Inferior parietal cortex (tissue), 1 donor: ENCODE results near the gene PTGR3.

Experiments used
- DNase-seq: peaks from one replicate; pipeline ENCODE4 v3.0.0-alpha.2; 2016; ENCODE audit errors: extremely low spot score

PTGR3 gene

DNA sequence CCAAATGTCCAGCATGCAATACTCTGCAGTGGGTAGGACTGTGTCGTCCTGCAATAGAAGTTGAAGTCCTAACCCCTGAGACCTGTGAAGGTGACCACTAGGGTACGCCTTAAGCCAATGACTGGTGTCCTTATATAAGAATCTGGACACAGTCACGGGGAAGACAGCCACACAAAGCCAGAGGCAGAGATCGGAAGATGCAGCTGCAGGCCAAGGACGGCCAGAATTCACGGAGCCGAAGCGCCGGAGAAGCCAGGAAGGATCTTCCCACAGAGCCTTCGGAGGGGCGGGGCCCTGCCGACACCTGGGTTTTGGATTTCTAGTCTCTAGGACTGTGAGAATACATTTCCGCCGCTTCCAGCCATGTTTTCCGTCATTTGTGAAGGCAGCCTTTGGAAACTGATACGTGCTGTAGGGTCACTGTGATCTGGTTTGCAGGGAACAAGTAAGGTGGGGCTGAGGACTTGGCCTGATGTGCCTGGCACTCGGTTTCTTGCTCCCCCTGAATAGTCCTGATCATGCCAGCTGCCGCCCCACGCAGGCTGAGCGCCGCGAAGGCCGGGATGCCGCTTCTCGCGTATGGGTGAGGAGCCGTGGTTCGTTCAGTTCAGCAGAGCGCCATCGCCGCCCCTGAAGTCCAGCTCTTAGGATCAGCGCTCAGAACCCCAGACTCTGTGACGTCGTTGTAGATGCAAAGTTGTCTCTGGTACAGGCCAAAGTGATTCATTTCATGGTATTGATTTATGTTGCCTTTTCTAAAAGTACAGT lies 38.7 kb downstream of the PTGR3 start:
- no peak for DNase-seq

DNA sequence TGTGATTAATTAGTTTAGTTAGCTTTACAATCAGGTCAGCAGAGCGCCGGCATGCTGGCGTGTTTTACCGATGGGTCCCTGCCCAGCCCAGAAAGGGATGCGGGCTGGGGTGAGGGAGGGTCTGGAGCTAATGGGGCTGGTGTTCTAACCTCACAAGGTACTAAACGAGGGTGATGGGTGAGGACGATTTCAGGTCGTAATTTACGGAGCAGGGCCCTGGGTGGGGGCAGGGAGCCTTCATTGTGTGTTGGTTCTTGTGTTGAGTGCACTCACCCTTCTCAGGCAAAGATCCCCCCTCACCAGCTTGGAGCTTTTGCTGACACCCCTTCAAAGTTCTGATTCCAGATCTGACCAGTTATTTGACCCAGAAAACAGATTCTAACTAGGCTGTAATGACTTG lies 39.5 kb downstream of the PTGR3 start:
- DNase-seq = no peak

DNA sequence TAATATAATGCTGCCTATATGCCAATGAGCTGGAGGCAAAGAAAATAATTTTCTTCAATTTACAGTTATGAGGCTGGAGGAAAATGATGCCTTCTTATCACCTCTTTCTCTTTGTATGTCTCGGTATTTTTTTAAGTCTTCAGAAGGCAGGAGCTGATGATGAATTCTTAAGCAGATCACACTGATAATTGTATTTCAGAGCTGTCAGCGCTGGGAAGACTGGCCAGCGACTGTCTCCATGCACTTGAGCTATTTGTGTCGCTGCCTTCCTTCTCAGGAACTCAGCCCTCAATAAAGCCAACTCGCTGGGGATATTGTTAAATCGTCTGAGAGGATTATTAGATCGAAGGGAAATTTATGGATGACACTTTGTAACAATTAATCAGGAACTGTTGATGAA lies 40.3 kb downstream of the PTGR3 start:
- no peak for DNase-seq

DNA sequence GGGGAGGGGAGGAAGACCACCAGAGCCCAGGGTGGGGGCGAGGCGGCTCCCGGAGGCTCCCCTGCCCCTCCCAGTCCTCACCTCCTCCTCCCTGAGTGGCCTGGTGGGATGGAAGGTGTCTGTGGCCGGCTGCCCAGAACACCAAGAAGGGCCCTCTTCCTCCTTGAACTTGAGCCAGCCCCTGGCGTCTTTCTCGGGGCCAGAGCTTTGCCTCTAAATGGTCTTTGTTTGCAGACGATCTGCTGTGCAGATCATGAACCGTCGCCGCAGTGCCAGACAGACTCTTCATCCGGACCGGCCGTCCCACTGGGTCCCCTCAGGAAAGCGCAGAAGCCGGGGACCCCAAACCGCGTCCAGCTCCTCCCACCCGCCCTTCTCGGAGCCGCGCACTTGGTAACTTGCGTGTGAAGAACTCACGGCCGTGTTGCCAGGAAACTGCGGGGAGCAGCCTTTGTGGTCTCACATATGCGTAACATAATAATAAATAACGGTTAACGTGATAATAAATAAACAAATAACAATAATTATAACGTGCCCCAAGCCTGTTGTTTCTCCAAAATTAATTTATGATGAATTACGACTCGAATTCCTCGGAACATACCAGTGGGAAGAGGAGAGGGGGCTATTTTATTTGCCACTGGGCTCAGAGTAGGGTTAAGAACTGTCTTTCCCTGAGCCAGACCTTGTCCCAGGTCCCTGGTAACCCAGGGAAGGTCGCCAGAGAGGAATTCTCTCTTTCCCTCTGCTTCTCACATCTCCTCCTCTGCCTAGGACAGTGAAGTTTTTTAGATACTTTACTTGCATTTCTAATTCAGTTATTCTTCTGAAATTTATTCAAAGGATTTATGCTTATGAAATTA lies 41.0 kb downstream of the PTGR3 start:
- no peak for DNase-seq

DNA sequence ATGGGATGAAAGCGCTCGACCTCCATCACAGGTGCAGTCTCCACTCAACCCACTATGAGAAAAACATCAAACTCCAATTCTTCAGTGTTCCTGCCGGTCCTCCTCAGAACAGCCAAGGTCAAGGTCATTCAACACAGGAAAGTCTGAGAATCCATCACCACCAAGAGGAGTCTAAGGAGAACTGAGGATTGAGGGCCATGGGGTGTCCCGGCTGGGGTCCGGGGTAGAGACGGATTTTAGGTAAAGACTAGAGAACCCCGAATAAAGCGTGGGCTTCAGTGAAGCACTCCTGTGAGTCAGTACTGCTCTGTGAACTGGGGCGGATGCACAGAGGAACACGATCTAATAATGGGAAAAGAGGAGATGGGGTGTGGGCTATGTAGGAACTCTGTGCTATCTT lies 41.8 kb downstream of the PTGR3 start:
- DNase-seq = no peak

DNA sequence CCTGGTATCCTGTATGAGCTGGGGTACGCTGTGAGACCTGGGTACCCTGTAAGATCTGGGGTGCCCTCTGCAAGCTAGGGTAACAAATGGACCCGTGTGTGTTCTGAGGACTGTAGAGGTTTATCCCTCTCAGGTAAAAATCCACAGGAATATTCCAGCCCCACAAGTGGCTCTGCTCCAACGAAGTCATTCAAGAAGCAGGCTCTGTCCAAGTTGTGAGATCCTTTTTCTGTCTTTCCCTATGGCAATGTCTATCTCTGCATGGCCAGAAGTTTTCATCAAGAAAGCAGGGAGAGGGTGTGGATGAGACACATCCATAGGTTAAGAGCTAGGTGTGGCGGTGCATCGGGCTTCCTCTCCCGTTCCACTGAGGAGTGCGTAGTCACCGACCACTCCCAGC lies 43.0 kb downstream of the PTGR3 start:
- DNase-seq = no peak

DNA sequence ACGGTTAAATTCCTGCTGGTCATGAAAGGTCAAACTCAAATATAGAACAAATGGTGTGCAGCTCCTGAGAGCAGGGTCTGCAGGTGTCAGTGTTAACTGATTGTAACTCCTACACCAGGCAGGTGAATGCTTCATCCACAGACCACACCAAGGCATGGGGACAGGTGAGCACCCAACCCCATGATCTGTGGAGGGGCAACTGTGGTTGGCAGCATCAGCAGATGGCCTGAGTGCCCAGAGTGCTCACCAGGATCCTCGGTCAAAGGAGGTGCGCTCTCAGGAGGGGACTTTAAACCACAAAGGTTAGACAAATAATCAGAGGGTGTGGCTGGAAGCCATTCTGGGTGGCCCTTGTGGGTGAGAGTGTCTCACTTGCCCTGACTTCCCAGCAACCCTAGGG lies 44.5 kb downstream of the PTGR3 start:
- no peak for DNase-seq

DNA sequence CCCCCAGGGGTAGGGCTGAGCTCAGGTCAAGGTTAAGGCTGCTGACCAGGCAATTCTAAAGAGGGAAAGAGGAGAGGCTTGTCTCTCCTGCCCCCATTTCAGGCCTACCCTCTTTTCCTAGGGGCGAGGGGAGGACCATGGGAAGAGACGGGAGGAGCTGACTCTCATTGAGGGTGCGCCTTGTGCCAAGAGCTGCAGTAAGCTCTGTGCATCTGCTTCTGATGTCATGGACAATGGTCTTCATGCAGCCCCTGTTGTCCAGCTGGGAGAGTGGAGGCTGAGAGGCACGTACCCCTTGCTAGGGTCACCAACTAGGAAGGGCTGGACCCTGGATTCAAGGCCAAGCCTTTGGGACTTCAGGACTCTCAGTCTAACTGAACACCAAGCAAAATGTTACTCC lies 45.2 kb downstream of the PTGR3 start:
- no peak for DNase-seq

DNA sequence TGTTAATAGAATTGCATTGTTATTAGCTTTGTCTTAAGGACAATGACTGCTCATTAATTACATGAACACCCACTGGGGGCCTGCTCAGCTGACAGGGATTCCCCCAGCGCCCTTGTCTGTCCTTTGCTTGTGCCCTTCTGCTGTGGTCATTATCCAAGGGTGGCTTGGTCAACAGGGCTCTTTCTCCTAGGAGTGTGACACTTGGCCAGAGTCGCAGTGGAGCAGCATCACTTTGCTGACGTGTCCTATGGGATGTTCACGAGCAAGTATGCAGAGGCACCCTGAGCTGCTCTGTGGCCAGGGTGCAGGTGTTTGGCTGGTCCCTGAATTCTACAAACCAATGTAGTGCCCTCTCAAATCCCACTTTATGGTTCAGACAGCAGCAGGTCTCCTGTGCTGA lies 46.0 kb downstream of the PTGR3 start:
- no peak for DNase-seq

DNA sequence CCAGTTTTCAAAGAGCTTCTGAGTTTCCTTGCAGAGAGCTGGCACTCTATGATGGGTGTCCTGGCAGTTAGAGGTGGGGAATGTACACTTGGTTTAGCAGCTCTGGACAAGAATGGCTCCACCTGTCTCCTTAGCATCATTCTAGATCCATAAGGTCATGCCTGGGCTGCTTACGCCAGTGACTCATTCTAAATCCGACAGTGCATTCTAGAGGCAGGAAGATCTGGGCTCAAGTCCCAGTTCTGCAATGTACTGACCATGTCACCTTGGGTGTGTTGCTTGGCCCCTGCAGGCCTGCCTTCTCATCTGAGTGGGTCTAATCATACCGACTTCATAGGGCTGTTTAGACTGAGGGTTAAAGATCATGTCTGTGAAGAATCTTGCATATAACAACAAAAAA lies 46.5 kb downstream of the PTGR3 start:
- DNase-seq = no peak

DNA sequence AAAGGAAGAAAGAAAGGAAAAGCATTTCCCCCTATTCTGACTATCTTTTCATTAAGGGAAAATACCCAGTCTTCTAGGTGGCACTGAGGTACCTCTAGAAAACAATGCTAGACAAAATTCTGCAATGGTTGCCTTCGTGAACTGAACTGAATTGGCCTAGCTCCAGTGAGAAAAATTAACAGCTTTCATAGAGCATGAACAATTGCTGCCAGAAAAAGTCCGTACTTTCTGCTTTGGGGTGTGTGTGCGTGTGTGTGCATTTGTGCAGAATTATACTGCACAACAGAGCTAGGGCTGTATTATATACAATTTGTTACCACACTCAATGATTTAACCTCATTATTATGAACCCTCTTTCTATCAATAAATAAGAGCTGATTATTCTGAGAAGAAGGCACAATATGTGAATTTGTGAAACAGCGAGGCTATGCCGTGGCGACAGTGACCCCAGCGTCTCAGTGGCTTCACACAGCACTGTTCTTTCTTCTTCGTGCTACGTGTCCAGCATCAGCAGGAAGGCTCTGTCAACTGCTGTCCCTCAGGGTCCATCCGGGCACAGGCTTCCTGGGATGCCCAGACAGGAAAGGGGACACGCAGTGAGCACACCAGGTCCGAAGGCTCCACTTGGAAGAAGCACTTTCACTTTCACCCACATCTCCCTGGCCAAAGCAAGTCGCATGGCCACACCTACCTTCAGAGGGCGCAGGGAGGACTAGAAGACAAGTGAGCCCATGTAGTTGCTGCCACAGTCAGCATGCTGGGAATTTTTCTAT lies 47.5 kb downstream of the PTGR3 start:
- no peak for DNase-seq

DNA sequence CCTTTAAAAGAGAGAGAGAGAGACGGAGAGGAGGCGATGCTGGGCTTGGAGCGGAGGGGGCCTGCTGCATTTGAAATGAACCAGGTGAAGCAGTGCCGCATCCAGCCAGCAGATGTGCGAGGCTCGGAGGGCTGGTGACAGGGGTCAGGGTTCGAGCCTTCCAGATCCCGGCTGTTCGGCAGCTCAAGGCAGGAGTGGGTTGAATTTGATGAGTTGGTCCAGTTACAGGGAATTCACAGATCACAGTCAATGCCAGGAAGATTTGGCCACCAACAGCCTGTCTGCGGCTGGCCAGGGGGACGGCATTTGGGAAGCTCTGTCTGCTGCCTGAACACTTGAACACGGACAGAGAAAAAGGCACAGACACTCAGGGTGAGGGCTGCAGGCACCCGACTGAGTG lies 48.6 kb downstream of the PTGR3 start:
- no peak for DNase-seq

DNA sequence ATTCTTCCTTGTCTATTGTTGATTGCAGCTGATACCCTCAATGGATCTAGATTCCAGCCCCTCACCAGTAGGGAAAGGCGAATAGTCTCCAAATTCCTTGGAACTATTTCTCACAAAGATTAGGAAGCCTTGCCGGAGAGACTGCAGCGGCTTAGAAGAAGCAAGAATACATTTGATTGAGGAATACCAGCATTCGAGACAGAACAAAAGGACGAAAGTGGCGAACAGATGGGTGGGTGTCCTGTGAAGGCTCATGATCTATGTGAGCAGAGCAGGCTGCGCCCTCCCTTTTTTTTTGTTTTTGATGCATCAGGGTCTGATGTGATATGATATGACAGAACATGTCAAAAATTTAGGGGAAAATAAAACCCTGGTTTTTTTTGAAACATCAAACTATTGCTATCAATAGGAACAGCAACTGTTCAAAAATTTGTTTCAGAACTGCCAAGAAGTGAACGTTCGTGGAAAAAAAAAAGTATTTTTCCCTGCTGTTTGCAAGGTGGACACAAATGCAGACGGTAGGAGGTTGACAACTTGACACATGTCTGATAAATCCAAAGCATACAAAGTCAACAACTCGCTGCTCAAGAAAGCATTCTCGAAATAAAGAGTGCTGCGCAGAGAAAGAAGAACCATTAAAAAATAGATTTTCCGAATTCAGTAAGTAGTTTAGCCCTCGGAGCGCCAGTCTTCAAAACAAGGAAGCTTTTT lies 49.1 kb downstream of the PTGR3 start:
- DNase-seq = no peak

DNA sequence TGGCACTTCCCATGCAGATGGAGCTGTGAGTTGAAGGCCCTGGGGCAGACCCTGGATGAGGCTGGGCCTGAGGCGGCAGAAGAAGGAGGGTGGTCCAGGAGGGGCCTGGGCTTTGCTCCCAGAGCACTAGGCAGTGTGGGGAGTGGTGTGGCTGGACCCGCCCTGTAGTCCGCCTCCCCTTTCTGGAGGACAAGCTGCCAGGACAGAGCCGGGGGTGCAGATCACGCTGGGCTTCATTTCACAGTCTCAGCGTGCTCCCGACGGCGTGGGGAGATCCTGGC lies 49.8 kb downstream of the PTGR3 start:
- DNase-seq = no peak
